Type B pancreatic cell (in vitro differentiated cells): ENCODE results near the gene GNAZ. TPM values are rescaled to one million over a fixed set of nuclear protein-coding genes. Genes with fewer than 3 reads are reported as not detected.

Experiments used
- DNase-seq: peaks from one replicate; pipeline ENCODE4 v3.0.0; 2021; ENCODE audit warnings: mixed read lengths; ENCODE audit not compliant: unreplicated experiment; ENCODE audit errors: extremely low spot score
- H3K27ac Mint-ChIP-seq: 2 replicates; pipeline ENCODE4 v1.8.0; 2021; ENCODE audit warnings: mild to moderate bottlenecking, mixed read lengths
- H3K27me3 Mint-ChIP-seq: 2 replicates; pipeline ENCODE4 v1.8.0; 2021; ENCODE audit warnings: mixed read lengths
- H3K36me3 Mint-ChIP-seq: 2 replicates; pipeline ENCODE4 v1.8.0; 2021; ENCODE audit warnings: mixed read lengths
- H3K4me1 Mint-ChIP-seq: one replicate; pipeline ENCODE4 v1.8.0; 2021; ENCODE audit warnings: mixed read lengths; ENCODE audit not compliant: unreplicated experiment
- H3K4me3 Mint-ChIP-seq: 2 replicates; pipeline ENCODE4 v1.8.0; 2021; ENCODE audit warnings: mild to moderate bottlenecking, mixed read lengths
- H3K9me3 Mint-ChIP-seq: 2 replicates; pipeline ENCODE4 v1.8.0; 2021; ENCODE audit warnings: mixed read lengths
- CTCF ChIP-seq: fragments of 200-600 bp; sonication (generic); conservative IDR thresholded peaks from 2 replicates; pipeline ENCODE4 v1.5.0; 2021; ENCODE audit warnings: antibody characterized with exemption, mild to moderate bottlenecking
- total RNA-seq: library from RNA; stranded (reverse); gene quantifications from 2 replicates; pipeline ENCODE4 v1.2.1, GENCODE V29; 2021; ENCODE audit warnings: low replicate concordance

Gene GNAZ
- total RNA-seq, 1 donor from 2014 or later: 14.4 TPM

- Mint-ChIP-seq H3K4me3 (no peak overlapping the region), H3K36me3 (no peaks in the 10 kb centered on the region), H3K27me3 (no peaks in the 10 kb centered on the region), H3K4me1 (no peaks in the 10 kb centered on the region), H3K27ac (no peak overlapping the region), H3K9me3 (no peaks in the 10 kb centered on the region)
- DNase-seq: no peak
- TF ChIP-seq CTCF: no peak
These were observed 27.3 kb downstream of the GNAZ start for GRCh38 chr22:23097412-23098229.

- no peak for DNase-seq
- TF ChIP-seq CTCF: no peak
- no peaks in the 10 kb centered on the region for H3K4me1 Mint-ChIP-seq
- no peak overlapping the region for H3K27ac Mint-ChIP-seq
- no peak overlapping the region for H3K4me3 Mint-ChIP-seq
- no peaks in the 10 kb centered on the region for H3K36me3 Mint-ChIP-seq
- H3K9me3 Mint-ChIP-seq: no peaks in the 10 kb centered on the region
- no peaks in the 10 kb centered on the region for H3K27me3 Mint-ChIP-seq
These were observed 27.9 kb downstream of the GNAZ start for GRCh38 chr22:23098230-23098705.

GRCh38 chr22:23098718-23099530, 28.6 kb downstream of the GNAZ start:
- H3K27me3 Mint-ChIP-seq: no peaks in the 10 kb centered on the region
- no peaks in the 10 kb centered on the region for H3K4me1 Mint-ChIP-seq
- no peak for TF ChIP-seq CTCF
- no peak overlapping the region for H3K27ac Mint-ChIP-seq
- no peak for DNase-seq
- no peaks in the 10 kb centered on the region for H3K9me3 Mint-ChIP-seq
- H3K4me3 Mint-ChIP-seq: no peak overlapping the region
- H3K36me3 Mint-ChIP-seq: no peaks in the 10 kb centered on the region

- Mint-ChIP-seq H3K4me3 (no peak overlapping the region), H3K27me3 (no peaks in the 10 kb centered on the region), H3K9me3 (no peaks in the 10 kb centered on the region), H3K36me3 (no peaks in the 10 kb centered on the region), H3K27ac (no peak overlapping the region), H3K4me1 (no peaks in the 10 kb centered on the region)
- no peak for TF ChIP-seq CTCF
- no peak for DNase-seq
These were observed 29.1 kb downstream of the GNAZ start for GRCh38 chr22:23099531-23099804.

- TF ChIP-seq CTCF: no peak
- Mint-ChIP-seq H3K27ac (no peak overlapping the region), H3K9me3 (no peaks in the 10 kb centered on the region), H3K36me3 (no peaks in the 10 kb centered on the region), H3K27me3 (no peaks in the 10 kb centered on the region), H3K4me1 (no peaks in the 10 kb centered on the region), H3K4me3 (no peak overlapping the region)
- no peak for DNase-seq
These were observed 29.9 kb downstream of the GNAZ start for GRCh38 chr22:23100124-23100801.
